Stimulated activated naive CD4-positive, alpha-beta T cell treated with Interleukin-2 at 50 U/mL for 16 hours (primary cell): ENCODE data around the gene CCDC97.
A peak's percentile ranks its signal among the peaks of the same experiment; 100 is the strongest.

Experiments
- DNase-seq: peaks from one replicate; lab custom pipeline; 2025; lab: John Stamatoyannopoulos, UW

Gene CCDC97

GRCh38 chr19:41298348-41298964, 11.5 kb upstream of the CCDC97 start:
- DNase-seq = no peak

- no peak for DNase-seq
These were observed 10.8 kb upstream of the CCDC97 start for GRCh38 chr19:41299046-41299754.

GRCh38 chr19:41299755-41300089, 10.2 kb upstream of the CCDC97 start:
- DNase-seq = peak; percentile 31

GRCh38 chr19:41300555-41300954, 9.4 kb upstream of the CCDC97 start:
- no peak for DNase-seq

DNA sequence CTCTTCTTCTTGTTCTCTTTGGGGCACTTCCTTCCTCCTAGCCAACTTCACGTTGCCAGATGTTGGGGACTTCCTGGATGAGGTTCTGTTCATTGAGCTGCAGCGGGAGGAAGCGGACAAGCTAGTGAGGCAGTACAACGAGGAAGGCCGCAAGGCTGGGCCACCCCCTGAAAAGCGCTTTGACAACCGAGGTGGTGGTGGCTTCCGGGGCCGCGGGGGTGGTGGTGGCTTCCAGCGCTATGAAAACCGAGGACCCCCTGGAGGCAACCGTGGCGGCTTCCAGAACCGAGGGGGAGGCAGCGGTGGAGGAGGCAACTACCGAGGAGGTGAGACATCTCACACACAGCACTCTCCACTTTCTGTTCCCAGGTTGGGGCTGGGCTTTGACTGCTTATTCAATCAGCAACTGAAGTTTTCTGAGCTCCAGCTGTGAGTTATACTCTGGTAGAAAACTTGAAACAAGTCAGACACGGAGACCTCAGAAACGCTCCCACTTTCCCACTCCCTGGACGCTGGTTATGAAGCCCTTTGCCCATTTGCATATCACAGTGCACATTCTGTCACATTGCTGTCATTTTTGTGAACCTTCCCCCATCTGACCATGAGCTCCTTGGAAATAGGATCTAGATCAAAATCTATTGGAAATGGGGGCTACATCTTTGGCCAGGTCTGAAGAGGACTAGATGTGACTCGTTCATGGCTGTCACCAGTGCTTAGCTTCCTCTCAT, 7.2 kb upstream of the CCDC97 start:
- peak; percentile 80 for DNase-seq

DNA sequence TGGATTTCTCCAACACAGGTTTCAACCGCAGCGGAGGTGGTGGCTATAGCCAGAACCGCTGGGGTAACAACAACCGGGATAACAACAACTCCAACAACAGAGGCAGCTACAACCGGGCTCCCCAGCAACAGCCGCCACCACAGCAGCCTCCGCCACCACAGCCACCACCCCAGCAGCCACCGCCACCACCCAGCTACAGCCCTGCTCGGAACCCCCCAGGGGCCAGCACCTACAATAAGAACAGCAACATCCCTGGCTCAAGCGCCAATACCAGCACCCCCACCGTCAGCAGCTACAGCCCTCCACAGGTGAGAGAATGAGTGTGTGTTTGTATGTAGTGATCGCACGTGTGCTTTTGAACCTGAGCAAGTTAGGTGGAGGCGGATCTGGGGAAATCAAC, 6.0 kb upstream of the CCDC97 start:
- no peak for DNase-seq

DNA sequence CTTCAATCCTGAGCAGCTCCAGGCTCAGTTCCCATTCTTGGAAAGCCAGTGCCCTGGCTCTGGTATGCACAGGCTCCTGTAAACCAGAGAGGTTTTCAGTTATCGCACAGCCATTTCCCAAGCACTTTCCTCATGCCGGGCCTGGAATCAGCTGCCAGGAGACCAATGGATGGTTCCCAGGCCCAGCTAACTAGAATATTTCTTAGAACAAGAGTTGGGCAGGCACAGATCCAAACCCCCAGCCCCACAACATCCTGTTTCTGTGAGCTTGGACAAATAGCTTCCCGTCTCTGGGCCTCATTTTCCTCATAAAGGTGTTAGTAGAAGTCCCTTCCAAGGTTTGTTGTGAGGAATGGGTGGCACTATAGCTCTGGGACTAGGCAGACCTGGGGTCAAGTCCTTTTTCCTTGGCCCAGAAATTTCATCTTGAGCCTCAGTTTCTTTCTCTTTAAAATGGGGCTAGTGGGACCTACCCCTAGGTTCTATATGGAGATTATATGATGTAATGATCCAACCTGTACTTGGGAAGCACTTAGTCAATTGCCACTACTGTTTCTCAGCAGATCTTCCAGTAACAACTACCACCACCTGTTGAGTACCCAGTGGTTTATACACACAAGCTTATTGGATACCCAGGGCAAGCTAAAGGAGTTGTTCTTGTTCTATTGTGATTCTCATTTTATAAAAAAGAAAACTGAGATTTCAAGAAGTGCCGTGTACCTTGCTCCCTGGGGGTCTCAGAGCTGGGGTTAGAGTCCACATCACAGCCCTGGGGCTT, 5.1 kb upstream of the CCDC97 start:
- DNase-seq = no peak

DNA sequence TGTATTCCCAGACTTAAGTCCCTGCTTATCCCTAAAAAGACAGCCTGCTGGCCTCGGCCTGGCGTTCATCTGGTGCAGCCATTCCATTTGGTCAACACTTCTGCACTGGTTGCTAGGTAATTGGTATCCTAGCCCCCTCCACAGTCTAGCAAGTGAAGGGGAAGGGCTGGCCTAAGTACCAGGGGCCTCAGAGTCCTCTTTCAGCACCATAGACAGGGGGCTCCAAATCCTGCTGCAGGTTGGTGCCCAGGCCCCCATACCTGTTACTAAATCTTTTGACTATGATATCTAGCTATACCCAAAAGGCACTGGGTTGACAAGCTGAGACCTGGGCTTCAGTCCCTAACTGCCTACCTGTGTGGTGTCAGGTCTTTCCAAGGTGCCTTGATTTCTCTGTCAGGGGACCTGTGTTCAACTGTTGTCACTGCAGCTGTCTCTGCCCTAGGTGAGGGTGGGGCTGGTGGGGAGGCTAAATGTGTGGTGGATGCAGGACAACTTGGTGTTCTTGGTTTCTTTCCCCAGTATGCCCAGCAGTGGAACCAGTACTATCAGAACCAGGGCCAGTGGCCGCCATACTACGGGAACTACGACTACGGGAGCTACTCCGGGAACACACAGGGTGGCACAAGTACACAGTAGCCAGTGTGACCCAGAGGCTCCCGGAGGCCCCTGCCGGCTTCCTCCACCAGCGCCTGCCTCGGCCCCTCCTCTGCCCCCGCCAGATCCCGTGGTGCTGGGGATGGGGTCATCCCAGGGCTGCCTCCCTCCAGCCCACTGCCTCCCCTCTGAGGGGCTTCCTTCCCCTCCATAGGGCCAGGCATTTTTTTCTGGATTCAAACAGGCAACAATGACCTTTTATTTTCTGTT, 3.8 kb upstream of the CCDC97 start:
- no peak for DNase-seq

DNA sequence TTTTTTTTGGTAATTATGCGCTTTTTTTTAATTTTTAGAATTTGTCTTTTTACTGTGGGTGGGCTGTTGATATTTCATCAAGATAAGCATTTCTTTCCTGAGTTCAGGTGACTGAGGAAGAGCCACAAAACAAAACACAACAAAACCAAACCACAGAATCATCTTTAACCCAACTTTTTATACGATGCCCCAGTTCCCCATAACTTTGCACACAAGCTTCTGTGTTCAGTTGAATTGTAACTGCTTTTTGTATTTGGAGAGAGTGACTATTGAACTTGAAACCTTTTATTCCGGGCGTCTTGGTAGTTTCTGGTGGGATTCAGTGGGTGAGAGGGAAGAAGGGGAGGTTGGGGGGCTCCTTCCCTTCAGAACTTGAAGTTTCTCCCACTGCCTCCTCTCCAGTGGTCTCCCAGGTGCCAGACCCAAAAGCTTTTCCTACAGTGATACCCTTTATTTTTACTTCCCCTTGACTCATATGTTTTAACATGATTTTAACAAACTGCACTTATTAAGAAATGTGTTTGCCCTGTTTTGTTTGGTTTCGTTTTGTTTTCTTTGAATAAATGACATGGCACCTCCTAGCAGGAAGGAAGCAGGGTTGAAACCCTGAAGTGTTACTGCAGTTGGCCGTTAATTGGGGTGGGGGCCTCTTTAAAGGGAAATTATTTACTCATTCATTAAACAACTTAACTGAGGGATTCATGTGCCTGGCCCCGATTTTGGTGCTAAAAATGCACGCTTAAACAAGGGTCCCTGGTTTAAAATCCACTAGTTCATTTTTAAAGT, 2.7 kb upstream of the CCDC97 start:
- no peak for DNase-seq

GRCh38 chr19:41307954-41308449, 2.0 kb upstream of the CCDC97 start:
- no peak for DNase-seq

GRCh38 chr19:41308450-41309179, 1.4 kb upstream of the CCDC97 start:
- peak; percentile 88 for DNase-seq

- DNase-seq = no peak
These were observed 566 bp upstream of the CCDC97 start for GRCh38 chr19:41309180-41310032.

GRCh38 chr19:41311072-41311471, 1.1 kb downstream of the CCDC97 start:
- no peak for DNase-seq

DNA sequence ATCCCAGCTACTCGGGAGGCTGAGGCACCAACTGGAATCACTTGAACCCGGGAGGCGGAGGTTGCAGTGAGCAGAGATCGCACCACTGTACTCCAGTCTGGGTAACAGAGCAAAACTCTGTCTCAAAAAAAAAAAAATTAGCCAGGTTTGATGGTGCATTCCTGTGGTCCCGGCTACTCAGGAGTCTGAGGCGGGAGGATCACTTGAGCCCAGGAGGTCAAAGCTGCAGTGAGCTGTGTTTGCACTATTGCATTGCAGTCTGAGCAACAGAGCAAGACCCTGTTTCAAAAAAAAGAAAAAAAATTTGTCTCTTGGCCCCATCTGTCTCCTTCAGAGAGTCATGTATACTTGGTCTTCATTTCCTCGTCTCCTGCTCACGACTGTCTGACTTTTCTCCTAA, 1.6 kb downstream of the CCDC97 start:
- no peak for DNase-seq

DNA sequence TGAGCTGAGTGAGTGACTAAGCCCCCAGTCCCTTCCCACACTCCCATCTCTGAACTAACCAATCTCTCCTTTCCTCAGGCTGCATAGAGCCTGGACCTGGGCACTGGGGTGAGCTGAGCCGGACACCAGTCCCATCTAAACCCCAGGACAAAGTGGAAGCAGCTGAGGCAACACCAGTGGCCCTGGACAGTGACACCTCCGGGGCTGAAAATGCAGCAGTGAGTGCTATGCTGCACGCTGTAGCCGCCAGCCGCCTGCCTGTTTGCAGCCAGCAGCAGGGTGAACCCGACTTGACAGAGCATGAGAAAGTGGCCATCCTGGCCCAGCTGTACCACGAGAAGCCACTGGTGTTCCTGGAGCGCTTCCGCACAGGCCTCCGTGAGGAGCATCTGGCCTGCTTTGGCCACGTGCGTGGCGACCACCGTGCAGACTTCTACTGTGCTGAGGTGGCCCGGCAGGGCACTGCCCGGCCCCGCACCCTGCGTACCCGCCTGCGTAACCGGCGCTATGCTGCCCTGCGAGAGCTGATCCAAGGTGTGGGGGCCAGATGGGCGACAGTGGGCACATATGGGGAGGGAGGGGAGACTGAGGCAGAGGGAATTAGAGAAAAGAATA, 6.4 kb downstream of the CCDC97 start:
- no peak for DNase-seq

DNA sequence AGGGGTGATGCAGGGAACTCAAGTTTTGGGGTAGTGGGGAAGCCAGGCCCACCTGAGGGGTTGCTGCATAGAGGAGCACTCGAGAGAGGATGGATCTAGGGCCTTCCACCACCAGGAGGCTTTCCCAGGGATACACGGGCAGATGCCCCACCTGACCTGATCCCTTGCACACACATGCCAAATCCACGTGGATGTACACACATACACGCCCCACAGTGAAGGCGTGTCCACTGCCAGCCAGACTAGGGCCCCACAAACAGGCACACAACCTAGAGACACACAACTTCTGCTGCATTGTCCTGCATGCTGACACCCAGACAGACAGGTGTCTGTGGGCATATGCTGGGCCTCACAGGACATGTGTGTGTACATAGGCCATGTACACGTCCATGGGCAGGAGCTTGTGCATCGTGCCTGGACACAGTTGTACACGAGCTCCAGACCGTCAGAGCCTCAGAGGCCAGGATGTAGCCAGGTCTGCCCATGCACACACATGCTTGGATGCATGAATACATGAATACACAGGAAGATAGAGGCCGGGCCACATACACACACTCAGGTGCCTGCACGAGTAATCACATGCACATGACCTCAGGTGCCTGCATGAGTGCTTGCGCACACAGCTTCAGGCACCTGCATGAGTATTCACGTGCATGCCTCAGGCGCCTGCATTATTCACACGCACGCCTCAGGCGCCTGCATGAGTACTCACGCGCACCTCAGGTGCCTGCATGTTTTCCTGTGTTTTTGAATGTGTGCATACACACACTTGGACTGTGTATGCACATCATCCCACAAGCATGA, 8.9 kb downstream of the CCDC97 start:
- DNase-seq = no peak

DNA sequence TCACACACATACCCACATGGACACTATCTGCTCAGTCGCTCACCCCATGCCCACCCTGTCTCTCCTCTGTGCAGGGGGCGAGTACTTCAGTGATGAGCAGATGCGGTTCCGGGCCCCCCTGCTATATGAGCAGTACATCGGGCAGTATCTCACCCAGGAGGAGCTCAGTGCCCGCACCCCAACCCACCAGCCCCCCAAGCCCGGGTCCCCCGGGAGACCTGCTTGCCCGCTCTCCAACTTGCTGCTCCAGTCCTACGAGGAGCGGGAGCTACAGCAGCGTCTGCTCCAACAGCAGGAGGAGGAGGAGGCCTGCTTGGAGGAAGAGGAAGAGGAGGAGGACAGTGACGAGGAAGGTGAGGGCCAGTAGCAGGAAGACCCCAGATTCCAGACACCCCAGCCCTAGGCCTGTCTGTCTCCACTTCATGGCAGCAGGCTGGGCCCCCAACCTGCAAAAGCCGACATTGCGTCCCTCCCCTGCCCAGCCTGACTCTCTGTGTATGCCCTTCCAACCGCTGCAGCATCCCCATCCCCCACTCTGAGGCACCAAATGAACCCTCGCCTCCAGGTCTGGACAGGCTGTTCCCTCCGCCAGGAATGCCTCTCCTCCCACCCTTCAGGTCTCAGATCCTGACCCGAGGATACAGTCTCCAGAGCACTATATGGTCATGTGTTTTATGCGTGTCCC, 9.7 kb downstream of the CCDC97 start:
- DNase-seq = no peak
